H9 (cell line): ENCODE results near the gene BSN. TPM values are rescaled to one million over a fixed set of nuclear protein-coding genes. Genes with fewer than 3 reads are reported as not detected.
A peak's percentile ranks its signal among the peaks of the same experiment; 100 is the strongest.

Experiments used
- DNase-seq: peaks from one replicate; pipeline ENCODE4 v3.0.0-alpha.2; 2017
- H2AFZ ChIP-seq: one replicate; pipeline ENCODE4 v1.6.1; 2013; ENCODE audit warnings: mild to moderate bottlenecking, low read length, control low read depth, moderate library complexity
- H2AK5ac ChIP-seq: 2 replicates; pipeline ENCODE4 v1.6.1; 2013; ENCODE audit warnings: low read length, control low read depth, mixed read lengths; ENCODE audit not compliant: insufficient read length
- H2BK120ac ChIP-seq: one replicate; pipeline ENCODE4 v1.6.1; 2013; ENCODE audit warnings: low read depth, mild to moderate bottlenecking, low read length, control low read depth, inconsistent platforms; ENCODE audit not compliant: poor library complexity, severe bottlenecking
- H2BK12ac ChIP-seq: 2 replicates; pipeline ENCODE4 v1.6.1; 2013; ENCODE audit warnings: low read length, control low read depth, mixed read lengths, low read depth; ENCODE audit not compliant: insufficient read length
- H2BK15ac ChIP-seq: 2 replicates; pipeline ENCODE4 v1.6.1; 2013; ENCODE audit warnings: low read depth, low read length, control low read depth
- H2BK20ac ChIP-seq: one replicate; pipeline ENCODE4 v1.6.1; 2013; ENCODE audit warnings: low read depth, mild to moderate bottlenecking, low read length, control low read depth, inconsistent platforms; ENCODE audit not compliant: poor library complexity, severe bottlenecking
- H2BK5ac ChIP-seq: 2 replicates; pipeline ENCODE4 v1.6.1; 2013; ENCODE audit warnings: low read length, control low read depth, mixed read lengths; ENCODE audit not compliant: insufficient read length
- H3K14ac ChIP-seq: 2 replicates; pipeline ENCODE4 v1.6.1; 2013; ENCODE audit warnings: low read length, control low read depth; ENCODE audit not compliant: insufficient read depth
- H3K18ac ChIP-seq: 2 replicates; pipeline ENCODE4 v1.6.1; 2013; ENCODE audit warnings: low read depth, mild to moderate bottlenecking, mixed read lengths, low read length, control low read depth; ENCODE audit not compliant: insufficient read length
- H3K23ac ChIP-seq: 2 replicates; pipeline ENCODE4 v1.6.1; 2013; ENCODE audit warnings: low read length, control low read depth, mixed read lengths, low read depth; ENCODE audit not compliant: insufficient read length
- H3K23me2 ChIP-seq: 2 replicates; pipeline ENCODE4 v1.6.1; 2013; ENCODE audit warnings: low read depth, mild to moderate bottlenecking, mixed read lengths, low read length, control low read depth; ENCODE audit not compliant: insufficient read length, poor library complexity, severe bottlenecking
- H3K27ac ChIP-seq: 2 replicates; pipeline ENCODE4 v1.5.1; 2013; ENCODE audit warnings: low read length, control low read depth, mixed read lengths, low read depth; ENCODE audit not compliant: insufficient read length
- H3K27me3 ChIP-seq: 2 replicates; pipeline ENCODE4 v1.6.1; 2013; ENCODE audit warnings: low read length, control low read depth, inconsistent platforms; ENCODE audit not compliant: insufficient read depth
- H3K4ac ChIP-seq: 2 replicates; pipeline ENCODE4 v1.6.1; 2013; ENCODE audit warnings: low read depth, mild to moderate bottlenecking, control low read depth, inconsistent platforms, low read length, moderate library complexity
- H3K4me1 ChIP-seq: 2 replicates; pipeline ENCODE4 v1.6.1; 2013; ENCODE audit warnings: low read length, control low read depth, inconsistent platforms; ENCODE audit not compliant: insufficient read depth
- H3K4me2 ChIP-seq: 2 replicates; pipeline ENCODE4 v1.6.1; 2013; ENCODE audit warnings: low read length, control low read depth, mixed read lengths; ENCODE audit not compliant: insufficient read length, insufficient read depth
- H3K56ac ChIP-seq: 2 replicates; pipeline ENCODE4 v1.6.1; 2013; ENCODE audit warnings: low read depth, mild to moderate bottlenecking, mixed read lengths, low read length, control low read depth; ENCODE audit not compliant: insufficient read length
- H3K79me1 ChIP-seq: 2 replicates; pipeline ENCODE4 v1.6.1; 2013; ENCODE audit warnings: low read depth, mild to moderate bottlenecking, moderate library complexity, low read length, control low read depth, inconsistent platforms; ENCODE audit not compliant: insufficient read depth, poor library complexity, severe bottlenecking
- H3K79me2 ChIP-seq: 2 replicates; pipeline ENCODE4 v1.6.1; 2013; ENCODE audit warnings: low read length, control low read depth, inconsistent platforms; ENCODE audit not compliant: insufficient read depth
- H3K9ac ChIP-seq: 2 replicates; pipeline ENCODE4 v1.6.1; 2013; ENCODE audit warnings: low read length, control low read depth, mixed read lengths; ENCODE audit not compliant: insufficient read length; ENCODE audit errors: extremely low read depth
- H3K9me3 ChIP-seq: one replicate; pipeline ENCODE4 v1.6.1; 2013; ENCODE audit warnings: low read depth, low read length, inconsistent platforms; ENCODE audit not compliant: control insufficient read depth
- H3T11ph ChIP-seq: one replicate; pipeline ENCODE4 v1.6.1; 2013; ENCODE audit warnings: mild to moderate bottlenecking, low read length, control low read depth, inconsistent platforms
- H4K20me1 ChIP-seq: one replicate; pipeline ENCODE4 v1.6.1; 2013; ENCODE audit not compliant: control insufficient read depth, insufficient read length, insufficient read depth
- H4K5ac ChIP-seq: 2 replicates; pipeline ENCODE4 v1.6.1; 2013; ENCODE audit warnings: low read depth, mild to moderate bottlenecking, mixed read lengths, low read length, control low read depth; ENCODE audit not compliant: insufficient read length
- H4K8ac ChIP-seq: replicated peaks from 2 replicates; pipeline ENCODE4 v1.6.1; 2013; ENCODE audit warnings: low read length, control low read depth, mixed read lengths, low read depth; ENCODE audit not compliant: insufficient read length
- H4K91ac ChIP-seq: 2 replicates; pipeline ENCODE4 v1.6.1; 2013; ENCODE audit warnings: low read depth, mild to moderate bottlenecking, moderate library complexity, mixed read lengths, low read length, control low read depth; ENCODE audit not compliant: insufficient read length
- H3K27ac Mint-ChIP-seq, 3 experiments: 2 replicates in 2 of 3; 3 replicates in 1 of 3; pipeline ENCODE4 v1.8.0; 2020 to 2021; ENCODE audit warnings: mixed read lengths in 3 of 3, mild to moderate bottlenecking in 1 of 3, moderate library complexity in 1 of 3
- H3K27me3 Mint-ChIP-seq: 2 replicates; pipeline ENCODE4 v1.8.0; 2021; ENCODE audit warnings: low read depth, mild to moderate bottlenecking, moderate library complexity, mixed read lengths
- H3K36me3 Mint-ChIP-seq, 3 experiments: 2 replicates in 2 of 3; 3 replicates in 1 of 3; pipeline ENCODE4 v1.8.0; 2020 to 2021; ENCODE audit warnings: low read depth in 3 of 3, mixed read lengths in 3 of 3; ENCODE audit not compliant: insufficient read depth in 1 of 3
- H3K4me1 Mint-ChIP-seq, 2 experiments: 2 replicates each; pipeline ENCODE4 v1.8.0; 2020; ENCODE audit warnings: mixed read lengths in 2 of 2
- H3K4me3 Mint-ChIP-seq, 2 experiments: 2 replicates in 1 of 2; 3 replicates in 1 of 2; pipeline ENCODE4 v1.8.0; 2020 to 2021; ENCODE audit warnings: mild to moderate bottlenecking in 2 of 2, mixed read lengths in 2 of 2, moderate library complexity in 1 of 2
- H3K9me3 Mint-ChIP-seq, 2 experiments: 2 replicates in 1 of 2; 3 replicates in 1 of 2; pipeline ENCODE4 v1.8.0; 2020; ENCODE audit warnings: mild to moderate bottlenecking in 2 of 2, mixed read lengths in 2 of 2, moderate library complexity in 1 of 2
- WGBS: extraction: QIAGEN DNeasy Blood & Tissue Kit; methylation state at CpG from one replicate; pipeline ENCODE4 v1.1.7; 2013; ENCODE audit warnings: missing lambda C conversion rate, low lambda C conversion rate, mixed read lengths; ENCODE audit not compliant: insufficient read length; ENCODE audit errors: extremely low coverage; 5-methylcytosine and 5-hydroxymethylcytosine counted together
- total RNA-seq: library from RNA; stranded (reverse); gene quantifications from 2 replicates; pipeline ENCODE4 v1.2.1, GENCODE V29; 2021
- TF ChIP-seq, protein P1 (sequence below): fragments of 200-600 bp; sonication (generic); conservative IDR thresholded peaks from 3 replicates; pipeline ENCODE4 v1.8.0; 2021; ENCODE audit warnings: antibody characterized with exemption, mild to moderate bottlenecking

The BSN gene
- total RNA-seq, 1 experiment from 2014 or later = 2.4 TPM

DNA sequence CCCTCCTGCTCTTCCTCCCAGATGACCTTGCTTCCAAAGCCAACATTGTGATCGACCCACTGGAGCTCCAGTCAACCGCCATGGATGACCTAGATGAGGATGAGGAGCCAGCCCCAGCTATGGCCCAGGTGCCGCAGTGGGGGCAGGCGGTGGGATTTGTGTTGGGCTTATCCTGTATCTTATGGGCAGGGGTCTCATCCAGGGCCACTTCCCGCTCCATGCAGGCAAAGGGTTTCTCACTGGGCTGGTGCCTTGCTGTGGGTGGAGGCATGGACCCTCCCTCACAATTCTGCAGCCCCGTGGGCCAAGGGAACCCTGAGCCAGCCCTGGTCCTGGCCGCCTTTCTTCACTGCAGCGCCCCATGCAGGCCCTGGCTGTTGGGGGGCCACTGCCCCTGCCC lies 150.4 kb downstream of the BSN start:
- Histone ChIP-seq H2BK120ac (no peak overlapping the region), H2BK20ac (no peak overlapping the region), H2BK5ac (no peak overlapping the region), H3K56ac (no peak overlapping the region), H3K4ac (no peak overlapping the region), H4K91ac (no peak overlapping the region), H3K27me3 (no peaks in the 10 kb centered on the region), H3K27ac (no peak overlapping the region), H3K18ac (no peak overlapping the region), H3K23ac (no peak overlapping the region), H3K9me3 (no peaks in the 10 kb centered on the region), H3K4me2 (no peak overlapping the region), H2AFZ (no peak overlapping the region), H3K4me1 (no peaks in the 10 kb centered on the region), H3T11ph (no peak overlapping the region), H2AK5ac (no peak overlapping the region), H3K14ac (no peak overlapping the region), H2BK12ac (no peak overlapping the region), H3K9ac (no peak overlapping the region), H4K5ac (no peak overlapping the region), H3K23me2 (no peaks in the 10 kb centered on the region), H3K79me1 (no peaks in the 10 kb centered on the region), H3K79me2 (no peaks in the 10 kb centered on the region), H4K8ac (no peak overlapping the region), H4K20me1 (no peaks in the 10 kb centered on the region), H2BK15ac (no peak overlapping the region)
- Mint-ChIP-seq H3K4me1 (peaks cover 11 to 21% of the 10 kb centered on the region in 2 experiments), H3K36me3 (peaks cover 6 to 20% (median 18%) of the 10 kb centered on the region in 3 experiments), H3K9me3 (no peaks in the 10 kb centered on the region), H3K4me3 (no peak overlapping the region), H3K27ac (peak overlapping the region in 1 of 3 experiments; percentile 85; a peak in 1 of 7 replicates), H3K27me3 (no peaks in the 10 kb centered on the region)
- DNase-seq = no peak
- no CpG with 5 or more reads among the region's 8 CpGs for WGBS
- TF ChIP-seq, protein P1, sequence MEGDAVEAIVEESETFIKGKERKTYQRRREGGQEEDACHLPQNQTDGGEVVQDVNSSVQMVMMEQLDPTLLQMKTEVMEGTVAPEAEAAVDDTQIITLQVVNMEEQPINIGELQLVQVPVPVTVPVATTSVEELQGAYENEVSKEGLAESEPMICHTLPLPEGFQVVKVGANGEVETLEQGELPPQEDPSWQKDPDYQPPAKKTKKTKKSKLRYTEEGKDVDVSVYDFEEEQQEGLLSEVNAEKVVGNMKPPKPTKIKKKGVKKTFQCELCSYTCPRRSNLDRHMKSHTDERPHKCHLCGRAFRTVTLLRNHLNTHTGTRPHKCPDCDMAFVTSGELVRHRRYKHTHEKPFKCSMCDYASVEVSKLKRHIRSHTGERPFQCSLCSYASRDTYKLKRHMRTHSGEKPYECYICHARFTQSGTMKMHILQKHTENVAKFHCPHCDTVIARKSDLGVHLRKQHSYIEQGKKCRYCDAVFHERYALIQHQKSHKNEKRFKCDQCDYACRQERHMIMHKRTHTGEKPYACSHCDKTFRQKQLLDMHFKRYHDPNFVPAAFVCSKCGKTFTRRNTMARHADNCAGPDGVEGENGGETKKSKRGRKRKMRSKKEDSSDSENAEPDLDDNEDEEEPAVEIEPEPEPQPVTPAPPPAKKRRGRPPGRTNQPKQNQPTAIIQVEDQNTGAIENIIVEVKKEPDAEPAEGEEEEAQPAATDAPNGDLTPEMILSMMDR = no peak
